NCI-H345 treated with DMSO at 0.1 percent for 48 hours (cell line): ENCODE measurements around the gene SYS1.
A peak's percentile ranks its signal among the peaks of the same experiment; 100 is the strongest.

Experiments used
- DNase-seq: peaks from one replicate; lab custom pipeline; 2025; ENCODE audit not compliant: unreplicated experiment; lab: John Stamatoyannopoulos, UW

The SYS1 gene

GRCh38 chr20:45362804-45363610 is at the start of gene SYS1:
Gene SYS1 (plus strand): TSS chr20:45363156. CDS start chr20:45363532, 376 bp downstream.
- DNase-seq = peak; percentile 99

- DNase-seq = no peak
Observed at GRCh38 chr20:45313943-45314342, 49.0 kb upstream of the SYS1 start.

- no peak for DNase-seq
Observed at GRCh38 chr20:45315672-45316071, 47.3 kb upstream of the SYS1 start.

GRCh38 chr20:45316150-45317080 is 46.5 kb upstream of the SYS1 start:
- DNase-seq = no peak

DNA sequence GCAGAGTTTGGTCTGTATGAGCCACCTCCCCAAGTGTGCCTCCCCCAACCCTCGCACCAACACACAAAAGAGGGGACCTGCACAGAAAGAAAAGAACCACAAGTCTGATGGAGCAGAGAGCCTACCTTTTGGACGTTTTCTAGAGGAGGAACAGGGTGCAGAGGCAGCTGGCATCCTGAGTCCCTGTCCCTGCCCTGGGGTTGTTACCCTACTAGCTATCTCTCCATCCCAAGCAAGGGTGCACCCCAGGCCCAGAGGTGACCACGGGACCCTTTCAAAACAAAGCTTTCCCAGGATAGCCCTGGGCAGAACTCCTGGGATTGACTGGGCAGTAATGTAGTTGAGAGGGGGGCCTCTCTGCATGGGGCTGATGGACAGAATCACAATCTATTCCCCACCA is 45.1 kb upstream of the SYS1 start:
- no peak for DNase-seq

DNA sequence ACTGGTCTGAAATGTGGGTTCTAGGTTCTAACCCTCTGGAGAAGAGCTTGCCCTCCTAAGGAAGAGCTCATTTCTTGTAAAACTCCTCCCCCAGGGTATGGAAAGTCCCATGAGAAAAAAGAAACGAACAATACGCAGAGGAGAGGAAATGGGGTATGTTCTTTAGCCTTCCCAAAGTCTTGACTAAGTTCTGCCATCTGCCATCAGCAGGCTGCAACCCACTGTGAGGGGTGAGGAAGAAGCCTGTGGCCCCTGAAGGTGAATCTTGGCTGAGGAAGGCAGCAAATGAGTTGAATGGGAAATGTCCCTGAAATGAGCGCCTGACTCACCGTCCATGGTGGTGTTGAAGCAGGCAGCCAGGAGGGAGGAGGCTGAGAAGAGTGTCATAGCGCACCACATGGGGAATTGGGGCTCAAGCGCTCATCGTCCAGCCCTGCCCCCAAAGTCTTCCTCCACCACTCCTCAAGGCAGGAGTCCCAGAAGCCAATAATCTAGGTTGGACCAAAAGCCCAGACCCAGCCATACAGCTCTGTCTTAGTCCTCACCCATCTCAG is 44.5 kb upstream of the SYS1 start:
- no peak for DNase-seq

- no peak for DNase-seq
Observed at GRCh38 chr20:45318948-45319347, 44.0 kb upstream of the SYS1 start.

DNA sequence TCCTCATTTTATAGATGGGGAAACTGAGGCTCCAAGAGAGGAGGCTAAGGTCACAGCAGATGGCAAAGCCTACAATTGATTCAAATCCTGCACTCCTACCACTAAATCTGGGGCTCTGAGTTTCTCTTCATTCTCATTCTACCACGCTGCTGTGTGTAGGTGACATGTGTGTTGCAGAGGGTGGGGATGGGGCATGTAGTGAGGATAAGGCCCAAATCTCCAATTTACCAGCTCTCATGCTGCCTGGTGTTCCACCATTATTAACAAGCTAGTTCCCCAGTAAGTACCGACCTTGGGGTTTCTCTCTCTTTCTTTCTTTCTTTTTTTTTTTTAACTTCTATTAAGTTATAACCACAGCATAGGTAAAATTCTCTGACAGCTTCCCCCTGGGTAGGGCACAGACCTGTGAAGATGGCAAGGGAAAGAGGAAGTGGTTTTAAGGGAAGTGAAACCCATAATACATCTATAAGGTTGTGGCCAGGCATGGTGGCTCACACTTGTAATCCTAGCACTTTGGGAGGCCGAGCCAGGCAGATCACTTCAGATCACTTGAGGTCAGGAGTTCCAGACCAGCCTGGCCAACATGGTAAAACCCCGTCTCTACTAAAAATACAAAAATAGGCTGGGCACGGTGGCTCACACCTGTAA is 41.9 kb upstream of the SYS1 start:
- DNase-seq = no peak

DNA sequence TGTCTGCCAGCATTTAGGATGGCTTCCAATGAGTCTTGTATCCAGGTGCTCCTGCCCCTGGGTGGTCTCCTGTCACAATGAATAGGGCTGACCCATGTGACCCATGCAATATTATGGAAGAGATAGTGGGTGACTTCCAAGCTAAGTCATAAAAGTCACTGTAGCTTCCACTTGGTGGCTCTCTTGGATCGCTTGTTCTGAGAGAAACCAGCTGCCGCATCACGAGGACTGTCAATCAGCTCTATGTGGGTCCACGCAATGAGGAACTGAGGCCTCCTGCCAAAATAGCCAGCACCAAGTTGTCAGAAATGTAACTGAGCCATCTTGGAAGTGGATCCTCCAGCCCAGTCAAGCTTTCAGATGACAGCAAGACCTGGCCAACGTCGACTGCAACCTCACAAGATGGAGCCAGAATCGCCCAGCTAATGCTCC is 40.0 kb upstream of the SYS1 start:
- no peak for DNase-seq

GRCh38 chr20:45323731-45324130 is 39.2 kb upstream of the SYS1 start:
- DNase-seq = no peak

DNA sequence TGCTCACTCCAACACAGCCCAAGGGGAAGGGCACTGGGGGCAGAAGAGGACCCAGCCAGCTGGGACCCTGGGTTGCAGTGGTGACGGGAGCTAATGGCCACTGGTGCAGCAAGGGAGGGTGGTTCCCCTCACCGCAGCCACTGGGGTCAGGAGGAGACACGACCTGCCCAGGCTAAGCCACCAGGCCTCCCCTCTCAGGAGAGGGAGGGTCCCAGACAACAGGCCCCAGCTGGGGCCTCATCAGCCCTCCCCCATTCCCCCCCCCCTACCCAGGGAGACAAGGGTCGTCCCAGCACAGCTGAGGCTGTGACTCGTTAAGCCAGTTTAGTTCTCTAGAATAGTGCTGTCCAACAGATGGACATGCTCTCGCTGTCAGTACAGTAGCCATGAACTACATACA is 37.6 kb upstream of the SYS1 start:
- no peak for DNase-seq

DNA sequence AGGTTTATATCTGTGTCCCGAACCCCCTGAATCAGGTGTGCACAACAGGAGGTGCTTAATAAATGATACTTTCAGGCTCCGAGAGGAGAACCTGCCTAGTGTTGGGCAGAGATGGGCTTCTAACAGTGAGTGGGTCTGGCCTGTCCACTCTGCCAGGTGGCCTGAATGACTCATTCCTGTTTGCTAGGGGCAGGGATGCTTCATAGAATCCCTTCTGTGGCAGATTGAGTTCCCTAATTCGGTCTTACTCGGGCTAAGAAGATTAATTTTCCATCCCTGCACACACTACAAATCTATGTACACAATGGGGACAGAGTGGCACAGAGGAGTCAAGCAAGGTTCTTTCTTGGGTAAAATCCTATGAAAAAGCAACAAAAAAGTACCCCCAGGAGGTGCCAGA is 34.5 kb upstream of the SYS1 start:
- no peak for DNase-seq

GRCh38 chr20:45329497-45330319 is 33.2 kb upstream of the SYS1 start:
- no peak for DNase-seq

- DNase-seq = no peak
Observed at GRCh38 chr20:45330476-45330875, 32.5 kb upstream of the SYS1 start.

- no peak for DNase-seq
Observed at GRCh38 chr20:45336530-45337366, 26.2 kb upstream of the SYS1 start.

- DNase-seq = no peak
Observed at GRCh38 chr20:45337367-45338120, 25.4 kb upstream of the SYS1 start.

DNA sequence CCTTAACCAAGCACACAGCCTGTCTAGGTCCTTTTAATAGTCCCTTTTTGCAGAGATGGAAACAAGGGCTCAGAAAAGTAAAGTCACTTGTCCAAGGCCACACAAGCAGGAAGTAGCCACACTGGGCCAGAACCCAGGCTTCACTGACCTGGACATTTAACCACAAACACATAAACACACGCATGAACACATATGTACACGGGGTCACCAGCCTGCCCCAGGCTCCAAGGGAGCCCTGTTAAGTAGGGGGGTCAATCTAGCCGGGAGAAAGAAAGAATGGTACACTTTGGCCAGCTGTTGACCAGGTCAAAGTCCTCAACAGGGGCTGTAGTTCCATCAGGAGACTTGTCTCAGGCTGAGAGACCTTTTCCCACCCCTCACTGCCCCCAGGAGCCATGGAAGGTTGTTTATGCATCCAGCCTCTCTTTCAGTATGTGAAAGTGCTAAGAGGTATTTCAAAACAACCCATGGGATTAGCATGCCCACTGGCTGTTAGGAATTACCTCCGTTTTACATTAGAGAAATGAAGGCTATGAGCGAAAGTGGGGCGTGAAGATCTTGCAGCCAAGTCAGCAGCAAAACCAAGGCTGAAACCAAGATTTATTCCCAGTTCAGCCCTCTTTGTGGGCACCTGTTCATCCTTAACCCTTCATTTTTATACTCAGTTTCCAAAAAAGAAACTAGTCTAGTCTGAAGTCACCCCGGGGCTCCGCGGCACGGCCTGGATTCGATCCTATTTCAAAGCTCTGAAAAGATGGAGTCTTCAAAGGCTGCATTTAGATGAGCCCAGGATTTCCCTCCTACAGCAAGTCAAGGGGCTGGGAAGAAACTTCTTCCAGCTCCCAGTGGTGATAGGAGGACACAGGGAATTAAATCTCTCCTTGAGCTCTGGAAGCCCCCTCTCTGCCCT is 24.6 kb upstream of the SYS1 start:
- no peak for DNase-seq

DNA sequence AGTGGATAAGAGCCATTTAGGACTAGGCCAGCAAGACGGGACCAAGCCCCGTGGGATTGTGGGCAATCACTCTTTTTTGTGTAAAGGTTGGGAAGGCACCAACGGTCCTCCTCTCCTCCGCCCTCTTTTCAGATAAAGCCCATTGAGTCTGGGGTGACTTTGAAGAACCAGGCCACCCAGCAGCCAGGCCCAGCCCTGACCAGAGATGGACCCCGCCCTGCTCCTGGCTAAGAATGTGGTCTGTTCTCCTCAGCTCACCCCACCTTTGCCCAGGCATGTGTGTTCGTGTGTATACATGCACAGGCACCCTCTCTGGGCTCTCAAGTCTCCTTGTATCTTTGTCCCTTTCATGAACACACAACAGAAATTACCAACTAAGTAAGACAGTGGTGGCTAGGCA is 23.9 kb upstream of the SYS1 start:
- no peak for DNase-seq
